ENCODE measurements around the gene MTHFD2L. TPM values are rescaled to one million over a fixed set of nuclear protein-coding genes. Genes with fewer than 3 reads are reported as not detected.

MTHFD2L gene
- total and polyA plus RNA-seq, 10 of the 15 experiments (the other 5 are each of a cell fraction or from before 2014, with no cell fraction given): 4.8 to 25.4 (median 14.4) TPM

- intact Hi-C loops (cut with micrococcal nuclease; ENCODE audit: unreplicated experiment): no loop called here
Measured at GRCh38 chr4:74329307-74329706, 171.4 kb downstream of the MTHFD2L start.

More at GRCh38 chr4:74329307-74329706, 171.4 kb downstream of the MTHFD2L start:
- no peaks in the 10 kb centered on the region; the same call in 2 of the 3 replicates for H3K9me3 ChIP-seq (replicated peaks; ENCODE audit: control insufficient read depth, insufficient read depth, low read length)
- SMC1A ChIA-PET (ENCODE audit: uncharacterized antibody, unreplicated experiment): interaction anchor here (1.2 to 1.6 kb wide), 2 partner anchors 42 to 131 kb away, joined by 4 read pairs; no protein-coding TSS in a partner anchor
- RAD21 ChIA-PET (ENCODE audit: unreplicated experiment): no interaction called here
- POLR2A ChIA-PET: no interaction called here
- FAIRE-seq (no peak), ATAC-seq (no peak), DNase-seq (ENCODE audit: low read depth, low spot score) (no peak)
- CTCF ChIA-PET: interaction anchor here (1.3 to 1.4 kb wide), 2 partner anchors 41 to 346 kb away, joined by 4 to 5 read pairs; no protein-coding TSS in a partner anchor
- H3K4me1 ChIP-seq (ENCODE audit: control insufficient read depth, insufficient read depth, low read length): no peaks in the 10 kb centered on the region
- H4K20me1 ChIP-seq (ENCODE audit: control insufficient read depth, insufficient read depth): no peaks in the 10 kb centered on the region
- no peak overlapping the region for H3K4me3 ChIP-seq
- no peaks in the 10 kb centered on the region for H3K36me3 ChIP-seq (ENCODE audit: control insufficient read depth in 2 of 2, insufficient read depth in 2 of 2, low read length in 1 of 2)
- no peak overlapping the region for H2AFZ ChIP-seq (ENCODE audit: control insufficient read depth, low read depth, low read length)
- H3K9ac ChIP-seq (ENCODE audit: control insufficient read depth, insufficient read depth, low read length): no peak overlapping the region
- H3K79me2 ChIP-seq (ENCODE audit: control insufficient read depth, insufficient read depth, low read length): no peaks in the 10 kb centered on the region
- no peak for TF ChIP-seq NRF1 (conservative IDR thresholded peaks at IDR 0.05; ENCODE audit: low read depth, low read length)
- TF ChIP-seq FOXK2 (IDR thresholded peaks at IDR 0.05): no peak
- no peak for TF ChIP-seq TARDBP (IDR thresholded peaks at IDR 0.05; ENCODE audit: borderline replicate concordance)
- no peak for TF ChIP-seq POLR2A (IDR thresholded peaks at IDR 0.05; ENCODE audit: low read depth, low read length)
- no peak for TF ChIP-seq TBL1XR1 (IDR thresholded peaks at IDR 0.05; ENCODE audit: low read depth, low read length)
- no peak for TF ChIP-seq E2F4 (IDR thresholded peaks at IDR 0.05; ENCODE audit: low read depth, low read length)
- TF ChIP-seq ZBED1 (IDR thresholded peaks at IDR 0.05; ENCODE audit: borderline replicate concordance): no peak
- no peak for TF ChIP-seq ZBTB4 (CRISPR knock-in tag; IDR thresholded peaks at IDR 0.05)
- no peak for TF ChIP-seq ZZZ3 (IDR thresholded peaks at IDR 0.05; ENCODE audit: control insufficient read depth, insufficient read length, low read depth)
- TF ChIP-seq RB1 (IDR thresholded peaks at IDR 0.05; ENCODE audit: borderline replicate concordance): no peak
- TF ChIP-seq CBX5 (IDR thresholded peaks at IDR 0.05; ENCODE audit: low read depth): no peak
- TF ChIP-seq ZNF687 (IDR thresholded peaks at IDR 0.05): no peak
- TF ChIP-seq TCF12 (IDR thresholded peaks at IDR 0.05; ENCODE audit: low read depth, low read length): no peak
- no peak for TF ChIP-seq BCL3 (IDR thresholded peaks at IDR 0.05; ENCODE audit: borderline replicate concordance, insufficient read depth, low read depth, low read length, poor library complexity, severe bottlenecking)
- no peak overlapping the region for H3K27ac ChIP-seq (ENCODE audit: control insufficient read depth, insufficient read depth)
- in situ Hi-C loops (cut with MboI): no loop called here
- H3K4me2 ChIP-seq (ENCODE audit: control insufficient read depth, insufficient read depth): no peak overlapping the region
- no TSS peak for BruUV-seq (replicated peaks)
- no peaks in the 10 kb centered on the region; a peak in 2 of 4 replicates for H3K27me3 ChIP-seq (replicated peaks in 1 of 2; ENCODE audit: control insufficient read depth in 2 of 2, insufficient read depth in 2 of 2, low read length in 1 of 2)
